ENCODE data around the gene RCSD1.

The RCSD1 gene

DNA sequence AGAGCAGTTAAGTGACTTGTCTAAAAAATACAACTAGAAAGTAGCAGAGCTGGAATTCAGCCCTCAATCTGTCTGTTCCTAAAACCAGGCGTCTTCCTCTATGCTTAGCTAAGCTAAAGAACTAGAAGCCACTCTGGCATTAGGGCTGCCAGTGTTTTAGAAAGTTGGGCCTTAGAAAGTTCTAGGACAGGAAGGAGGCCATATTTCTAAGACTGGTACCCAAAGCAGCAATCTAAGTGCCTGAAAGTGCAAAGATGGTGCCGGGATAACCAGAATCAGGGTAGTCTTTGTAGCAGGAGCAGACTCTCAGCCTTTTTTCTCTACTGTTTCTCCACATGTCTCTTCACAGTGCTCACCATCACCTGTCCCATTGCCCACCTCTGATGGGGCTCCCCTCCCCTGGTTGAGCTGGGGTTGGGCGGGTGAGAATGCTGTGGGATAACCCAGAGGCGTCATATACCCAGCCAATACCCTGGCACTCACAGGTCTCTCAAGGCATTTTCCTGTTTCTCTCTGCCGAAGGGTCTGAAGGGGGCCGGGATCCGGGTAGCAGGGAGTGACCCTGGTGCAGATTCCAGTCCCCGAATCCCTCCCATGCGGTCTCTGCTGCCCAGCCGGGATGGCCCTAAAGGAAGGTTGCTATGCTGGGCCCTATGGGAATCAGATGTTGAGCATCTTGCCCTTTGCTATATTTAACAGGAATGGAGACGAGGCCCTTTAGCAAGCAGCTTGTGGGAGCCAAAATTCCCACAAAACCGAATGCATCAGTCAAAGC, 1.1 kb upstream of the RCSD1 start:
- DNase-seq (ENCODE audit: low read depth in 1 of 2, low spot score in 1 of 2) = no peak
- Histone ChIP-seq H3K27me3 (ENCODE audit: insufficient read depth, poor library complexity, severe bottlenecking) (no peaks in the 10 kb centered on the region), H3K27ac (replicated peaks) (peak overlapping the region; percentile 95), H3K4me3 (replicated peaks; ENCODE audit: insufficient read depth, low read length) (peak overlapping the region; percentile 19)
- TF ChIP-seq, protein P1, sequence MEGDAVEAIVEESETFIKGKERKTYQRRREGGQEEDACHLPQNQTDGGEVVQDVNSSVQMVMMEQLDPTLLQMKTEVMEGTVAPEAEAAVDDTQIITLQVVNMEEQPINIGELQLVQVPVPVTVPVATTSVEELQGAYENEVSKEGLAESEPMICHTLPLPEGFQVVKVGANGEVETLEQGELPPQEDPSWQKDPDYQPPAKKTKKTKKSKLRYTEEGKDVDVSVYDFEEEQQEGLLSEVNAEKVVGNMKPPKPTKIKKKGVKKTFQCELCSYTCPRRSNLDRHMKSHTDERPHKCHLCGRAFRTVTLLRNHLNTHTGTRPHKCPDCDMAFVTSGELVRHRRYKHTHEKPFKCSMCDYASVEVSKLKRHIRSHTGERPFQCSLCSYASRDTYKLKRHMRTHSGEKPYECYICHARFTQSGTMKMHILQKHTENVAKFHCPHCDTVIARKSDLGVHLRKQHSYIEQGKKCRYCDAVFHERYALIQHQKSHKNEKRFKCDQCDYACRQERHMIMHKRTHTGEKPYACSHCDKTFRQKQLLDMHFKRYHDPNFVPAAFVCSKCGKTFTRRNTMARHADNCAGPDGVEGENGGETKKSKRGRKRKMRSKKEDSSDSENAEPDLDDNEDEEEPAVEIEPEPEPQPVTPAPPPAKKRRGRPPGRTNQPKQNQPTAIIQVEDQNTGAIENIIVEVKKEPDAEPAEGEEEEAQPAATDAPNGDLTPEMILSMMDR (IDR thresholded peaks at IDR 0.05; ENCODE audit: insufficient read depth, low read length) = no peak
- TF ChIP-seq, protein P2, sequence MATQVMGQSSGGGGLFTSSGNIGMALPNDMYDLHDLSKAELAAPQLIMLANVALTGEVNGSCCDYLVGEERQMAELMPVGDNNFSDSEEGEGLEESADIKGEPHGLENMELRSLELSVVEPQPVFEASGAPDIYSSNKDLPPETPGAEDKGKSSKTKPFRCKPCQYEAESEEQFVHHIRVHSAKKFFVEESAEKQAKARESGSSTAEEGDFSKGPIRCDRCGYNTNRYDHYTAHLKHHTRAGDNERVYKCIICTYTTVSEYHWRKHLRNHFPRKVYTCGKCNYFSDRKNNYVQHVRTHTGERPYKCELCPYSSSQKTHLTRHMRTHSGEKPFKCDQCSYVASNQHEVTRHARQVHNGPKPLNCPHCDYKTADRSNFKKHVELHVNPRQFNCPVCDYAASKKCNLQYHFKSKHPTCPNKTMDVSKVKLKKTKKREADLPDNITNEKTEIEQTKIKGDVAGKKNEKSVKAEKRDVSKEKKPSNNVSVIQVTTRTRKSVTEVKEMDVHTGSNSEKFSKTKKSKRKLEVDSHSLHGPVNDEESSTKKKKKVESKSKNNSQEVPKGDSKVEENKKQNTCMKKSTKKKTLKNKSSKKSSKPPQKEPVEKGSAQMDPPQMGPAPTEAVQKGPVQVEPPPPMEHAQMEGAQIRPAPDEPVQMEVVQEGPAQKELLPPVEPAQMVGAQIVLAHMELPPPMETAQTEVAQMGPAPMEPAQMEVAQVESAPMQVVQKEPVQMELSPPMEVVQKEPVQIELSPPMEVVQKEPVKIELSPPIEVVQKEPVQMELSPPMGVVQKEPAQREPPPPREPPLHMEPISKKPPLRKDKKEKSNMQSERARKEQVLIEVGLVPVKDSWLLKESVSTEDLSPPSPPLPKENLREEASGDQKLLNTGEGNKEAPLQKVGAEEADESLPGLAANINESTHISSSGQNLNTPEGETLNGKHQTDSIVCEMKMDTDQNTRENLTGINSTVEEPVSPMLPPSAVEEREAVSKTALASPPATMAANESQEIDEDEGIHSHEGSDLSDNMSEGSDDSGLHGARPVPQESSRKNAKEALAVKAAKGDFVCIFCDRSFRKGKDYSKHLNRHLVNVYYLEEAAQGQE (IDR thresholded peaks at IDR 0.05; ENCODE audit: insufficient replicate concordance, low read depth) = no peak
- TF ChIP-seq SPI1 (IDR thresholded peaks at IDR 0.05; ENCODE audit: borderline replicate concordance, low read depth) (no peak), POLR2AphosphoS5 (IDR thresholded peaks at IDR 0.05; ENCODE audit: low read depth) (no peak)

DNA sequence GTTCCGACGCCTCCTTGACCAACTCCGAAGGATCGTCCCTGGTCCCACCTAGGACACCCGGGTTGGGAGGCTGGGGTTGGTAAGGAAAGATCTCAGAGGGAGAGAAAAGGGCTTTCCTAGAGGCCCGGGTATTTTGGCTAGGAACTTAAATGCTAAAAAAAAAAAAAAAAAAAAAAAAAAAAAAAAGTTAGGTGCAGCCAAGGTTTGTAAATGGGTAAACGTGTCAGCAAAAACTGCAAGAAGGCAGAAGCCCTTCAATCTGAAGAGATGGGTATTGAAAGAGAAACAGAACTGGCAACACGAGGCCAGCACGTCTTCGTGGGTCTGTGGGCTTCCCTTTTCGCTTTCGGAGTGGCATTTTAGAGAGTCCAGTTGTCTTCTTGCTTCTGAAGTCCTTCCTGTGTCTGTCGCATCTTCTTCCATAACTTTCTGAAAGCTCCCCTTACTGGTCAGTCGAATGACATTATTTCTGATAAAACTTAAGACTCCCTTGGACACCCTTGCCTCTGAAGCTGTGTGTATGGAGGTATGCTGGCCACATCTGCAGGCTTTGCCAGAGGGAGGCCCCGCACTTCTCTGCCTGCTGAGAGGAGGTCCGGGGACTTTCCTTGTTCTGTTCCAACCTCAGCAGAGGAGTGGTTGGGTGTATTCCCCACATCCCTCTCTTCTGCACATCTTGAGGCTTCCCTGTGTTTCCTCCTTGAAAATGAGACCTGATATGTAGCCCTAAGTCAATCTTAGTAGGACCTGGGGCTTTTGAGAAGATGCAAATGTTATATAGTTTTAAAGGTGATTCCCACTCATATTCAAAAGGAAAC, 745 bp downstream of the RCSD1 start:
- Histone ChIP-seq H3K27ac (replicated peaks) (peak overlapping the region; percentile 95), H3K27me3 (ENCODE audit: insufficient read depth, poor library complexity, severe bottlenecking) (no peaks in the 10 kb centered on the region), H3K4me3 (replicated peaks; ENCODE audit: insufficient read depth, low read length) (peak overlapping the region; percentile 65)
- DNase-seq (ENCODE audit: low read depth in 1 of 2, low spot score in 1 of 2) = peak in 1 of 2 experiments; percentile 65
- TF ChIP-seq SPI1 (IDR thresholded peaks at IDR 0.05; ENCODE audit: borderline replicate concordance, low read depth) (peak; percentile 31; the same call in 1 of the 2 replicates), POLR2AphosphoS5 (IDR thresholded peaks at IDR 0.05; ENCODE audit: low read depth) (no peak; the same call in 1 of the 2 replicates)
- TF ChIP-seq, protein P1 (IDR thresholded peaks at IDR 0.05; ENCODE audit: insufficient read depth, low read length) = no peak
- TF ChIP-seq, protein P2 (IDR thresholded peaks at IDR 0.05; ENCODE audit: insufficient replicate concordance, low read depth) = no peak

DNA sequence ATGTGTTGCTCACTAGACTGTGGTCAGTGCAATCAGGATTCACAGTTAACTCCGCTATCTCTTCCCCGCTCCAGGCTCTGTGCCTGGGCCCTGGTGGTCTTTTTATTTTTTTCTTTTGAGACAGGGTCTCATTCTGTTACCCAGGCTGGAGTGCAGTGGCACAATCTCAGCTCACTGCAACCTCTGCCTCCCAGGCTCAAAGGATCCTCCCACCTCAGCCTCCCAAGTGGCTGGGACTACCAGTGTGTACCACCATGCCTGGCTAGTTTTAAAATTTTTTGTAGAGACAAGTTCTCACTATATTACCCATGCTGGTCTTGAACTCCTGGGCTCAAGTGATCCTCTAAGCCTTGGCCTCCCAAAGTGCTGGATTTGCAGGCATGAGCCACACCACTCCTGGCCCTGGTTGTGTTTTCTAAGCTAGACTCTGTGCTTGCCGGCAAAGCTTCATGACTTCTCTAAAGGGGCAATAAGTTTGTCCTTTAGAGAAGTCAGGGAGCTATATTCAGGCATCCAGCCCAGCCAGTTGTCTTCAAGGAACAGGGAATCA, 1.4 kb downstream of the RCSD1 start:
- H3K27me3 ChIP-seq (ENCODE audit: insufficient read depth, poor library complexity, severe bottlenecking) = no peaks in the 10 kb centered on the region
- peak overlapping the region; percentile 95 for H3K27ac ChIP-seq (replicated peaks)
- no peak for DNase-seq (ENCODE audit: low read depth in 1 of 2, low spot score in 1 of 2)
- TF ChIP-seq, protein P1 (IDR thresholded peaks at IDR 0.05; ENCODE audit: insufficient read depth, low read length) = no peak
- TF ChIP-seq POLR2AphosphoS5 (IDR thresholded peaks at IDR 0.05; ENCODE audit: low read depth) (no peak), GABPA (IDR thresholded peaks at IDR 0.05; ENCODE audit: low read depth) (no peak), SPI1 (IDR thresholded peaks at IDR 0.05; ENCODE audit: borderline replicate concordance, low read depth) (no peak)
- TF ChIP-seq, protein P2 (IDR thresholded peaks at IDR 0.05; ENCODE audit: insufficient replicate concordance, low read depth) = no peak
- H3K4me3 ChIP-seq (replicated peaks; ENCODE audit: insufficient read depth, low read length) = peak overlapping the region; percentile 65
